Measurements from ENCODE around the gene TMUB2. TPM values are rescaled to one million over a fixed set of nuclear protein-coding genes. Genes with fewer than 3 reads are reported as not detected.

Gene TMUB2
- total RNA-seq, 2 experiments from 2014 or later, result 31.4 to 34.1 TPM

- CTCF ChIA-PET, result interaction anchor here (0.8 to 4.8 kb wide), 12 partner anchors 8 to 152 kb away, joined by 3 to 94 read pairs (median 30); partner anchors contain the start of genes ATXN7L3, FAM171A2, GRN and SLC25A39
- no peaks in the 10 kb centered on the region for H3K9me3 Mint-ChIP-seq (ENCODE audit: low read depth)
- no peak overlapping the region for H3K4me3 Mint-ChIP-seq
- H3K36me3 Mint-ChIP-seq, result peaks cover 64% of the 10 kb centered on the region
- H3K27ac Mint-ChIP-seq, result peak overlapping the region; percentile 56
- ATAC-seq (no peak), DNase-seq (no peak)
- H3K4me1 Mint-ChIP-seq, result peaks cover 51% of the 10 kb centered on the region
- H3K27me3 Mint-ChIP-seq, result no peaks in the 10 kb centered on the region
Observed at GRCh38 chr17:44211281-44212265, 24.8 kb downstream of the TMUB2 start.

GRCh38 chr17:44212507-44213402, 26.0 kb downstream of the TMUB2 start:
- H3K4me3 Mint-ChIP-seq, result no peak overlapping the region
- no peaks in the 10 kb centered on the region for H3K27me3 Mint-ChIP-seq
- ATAC-seq (no peak), DNase-seq (no peak)
- CTCF ChIA-PET, result interaction anchor here (1.7 to 4.8 kb wide), 3 partner anchors 9 to 132 kb away, joined by 7 to 94 read pairs (median 39); partner anchors contain the start of gene GRN
- peaks cover 65% of the 10 kb centered on the region for H3K36me3 Mint-ChIP-seq
- no peaks in the 10 kb centered on the region for H3K9me3 Mint-ChIP-seq (ENCODE audit: low read depth)
- no peak overlapping the region for H3K27ac Mint-ChIP-seq
- peaks cover 57% of the 10 kb centered on the region for H3K4me1 Mint-ChIP-seq

GRCh38 chr17:44213403-44214229, 26.8 kb downstream of the TMUB2 start:
- DNase-seq (no peak), ATAC-seq (no peak)
- no peaks in the 10 kb centered on the region for H3K9me3 Mint-ChIP-seq (ENCODE audit: low read depth)
- H3K27ac Mint-ChIP-seq, result peak overlapping the region; percentile 57
- peaks cover 60% of the 10 kb centered on the region for H3K36me3 Mint-ChIP-seq
- no peak overlapping the region for H3K4me3 Mint-ChIP-seq
- CTCF ChIA-PET, result interaction anchor here (1.1 to 2.3 kb wide), 3 partner anchors 10 to 132 kb away, joined by 3 to 7 read pairs (median 5); partner anchors contain the start of gene GRN
- no peaks in the 10 kb centered on the region for H3K27me3 Mint-ChIP-seq
- peaks cover 53% of the 10 kb centered on the region for H3K4me1 Mint-ChIP-seq

- CTCF ChIA-PET, result interaction anchor here (1.1 to 2.3 kb wide), 2 partner anchors 115 to 131 kb away, joined by 3 to 5 read pairs; partner anchors contain the start of gene GRN
- no peak overlapping the region for H3K4me3 Mint-ChIP-seq
- no peaks in the 10 kb centered on the region for H3K9me3 Mint-ChIP-seq (ENCODE audit: low read depth)
- H3K4me1 Mint-ChIP-seq, result peaks cover 51% of the 10 kb centered on the region
- no peak for DNase-seq
- H3K36me3 Mint-ChIP-seq, result peaks cover 57% of the 10 kb centered on the region
- no peak for ATAC-seq
- no peaks in the 10 kb centered on the region for H3K27me3 Mint-ChIP-seq
- H3K27ac Mint-ChIP-seq, result peak overlapping the region; percentile 57
Observed at GRCh38 chr17:44214230-44214494, 27.4 kb downstream of the TMUB2 start.

- peak overlapping the region; percentile 91 for H3K27ac Mint-ChIP-seq
- H3K27me3 Mint-ChIP-seq, result no peaks in the 10 kb centered on the region
- no peak for ATAC-seq
- CTCF ChIA-PET, result interaction anchor here (2.3 kb wide), 1 partner anchor 131 kb away, joined by 5 read pairs; the partner anchor contains the start of gene GRN
- H3K4me3 Mint-ChIP-seq, result peak overlapping the region; percentile 11
- H3K9me3 Mint-ChIP-seq (ENCODE audit: low read depth), result no peaks in the 10 kb centered on the region
- peaks cover 47% of the 10 kb centered on the region for H3K4me1 Mint-ChIP-seq
- DNase-seq, result no peak
- H3K36me3 Mint-ChIP-seq, result peaks cover 52% of the 10 kb centered on the region
Observed at GRCh38 chr17:44214896-44215295, 28.1 kb downstream of the TMUB2 start.

- no peak for ATAC-seq
- H3K4me1 Mint-ChIP-seq, result peaks cover 39% of the 10 kb centered on the region
- H3K9me3 Mint-ChIP-seq (ENCODE audit: low read depth), result no peaks in the 10 kb centered on the region
- peak overlapping the region; percentile 88 for H3K4me3 Mint-ChIP-seq
- peak overlapping the region; percentile 91 for H3K27ac Mint-ChIP-seq
- DNase-seq, result peak; percentile 68
- peaks cover 48% of the 10 kb centered on the region for H3K36me3 Mint-ChIP-seq
- CTCF ChIA-PET, result interaction anchor here (0.7 to 3.5 kb wide), 11 partner anchors 9 to 139 kb away, joined by 3 to 40 read pairs (median 4); partner anchors contain the start of genes GRN and TMUB2
- no peaks in the 10 kb centered on the region for H3K27me3 Mint-ChIP-seq
Observed at GRCh38 chr17:44216173-44216572, 29.4 kb downstream of the TMUB2 start.

- Mint-ChIP-seq H3K36me3 (peaks cover 45% of the 10 kb centered on the region), H3K9me3 (ENCODE audit: low read depth) (no peaks in the 10 kb centered on the region), H3K27ac (peak overlapping the region; percentile 91), H3K4me1 (peaks cover 36% of the 10 kb centered on the region), H3K27me3 (no peaks in the 10 kb centered on the region), H3K4me3 (peak overlapping the region; percentile 88)
- CTCF ChIA-PET, result interaction anchor here (0.7 to 3.5 kb wide), 11 partner anchors 9 to 139 kb away, joined by 3 to 40 read pairs (median 4); partner anchors contain the start of genes GRN and TMUB2
- no peak for DNase-seq
- ATAC-seq, result no peak
Observed at GRCh38 chr17:44216694-44217093, 29.9 kb downstream of the TMUB2 start.

GRCh38 chr17:44217738-44218343, 31.1 kb downstream of the TMUB2 start:
- no peak for ATAC-seq
- Mint-ChIP-seq H3K36me3 (peaks cover 42% of the 10 kb centered on the region), H3K4me3 (peak overlapping the region; percentile 88), H3K27me3 (no peaks in the 10 kb centered on the region), H3K9me3 (ENCODE audit: low read depth) (no peaks in the 10 kb centered on the region), H3K27ac (peak overlapping the region; percentile 91), H3K4me1 (peaks cover 38% of the 10 kb centered on the region)
- CTCF ChIA-PET, result interaction anchor here (0.6 to 6.3 kb wide), 14 partner anchors 7 to 127 kb away, joined by 3 to 74 read pairs (median 5); partner anchors contain the start of genes GRN, SLC25A39 and TMUB2
- DNase-seq, result no peak

GRCh38 chr17:44218344-44219107, 31.8 kb downstream of the TMUB2 start:
- CTCF ChIA-PET, result interaction anchor here (0.6 to 6.3 kb wide), 12 partner anchors 9 to 126 kb away, joined by 3 to 74 read pairs (median 4); partner anchors contain the start of genes GRN, SLC25A39 and TMUB2
- Mint-ChIP-seq H3K4me3 (peak overlapping the region; percentile 88), H3K4me1 (peaks cover 37% of the 10 kb centered on the region), H3K9me3 (ENCODE audit: low read depth) (no peaks in the 10 kb centered on the region), H3K27ac (peak overlapping the region; percentile 91), H3K36me3 (peaks cover 40% of the 10 kb centered on the region), H3K27me3 (no peaks in the 10 kb centered on the region)
- ATAC-seq (peak; percentile 63), DNase-seq (peak; percentile 90)

GRCh38 chr17:44219108-44219615, 32.4 kb downstream of the TMUB2 start:
- Mint-ChIP-seq H3K36me3 (peaks cover 34% of the 10 kb centered on the region), H3K27me3 (no peaks in the 10 kb centered on the region), H3K27ac (no peak overlapping the region), H3K9me3 (ENCODE audit: low read depth) (no peaks in the 10 kb centered on the region), H3K4me3 (peak overlapping the region; percentile 22), H3K4me1 (peaks cover 33% of the 10 kb centered on the region)
- CTCF ChIA-PET, result interaction anchor here (1.5 to 6.3 kb wide), 7 partner anchors 9 to 112 kb away, joined by 3 to 74 read pairs (median 8); partner anchors contain the start of gene TMUB2
- ATAC-seq (peak; percentile 59), DNase-seq (peak; percentile 82)

GRCh38 chr17:44219616-44220212, 32.9 kb downstream of the TMUB2 start, which contains the start of gene UBTF:
UBTF (minus strand) TSS chr17:44219675; CDS start chr17:44218229, 1,446 bp downstream.
- peak within 1 kb of the TSS; percentile 94 for H3K27ac Mint-ChIP-seq
- H3K36me3 Mint-ChIP-seq, result peaks cover 28% of the 10 kb centered on the region
- no peaks in the 10 kb centered on the region for H3K9me3 Mint-ChIP-seq (ENCODE audit: low read depth)
- H3K4me1 Mint-ChIP-seq, result peaks cover 31% of the 10 kb centered on the region
- H3K27me3 Mint-ChIP-seq, result no peaks in the 10 kb centered on the region
- ATAC-seq, result peak; percentile 8
- CTCF ChIA-PET, result interaction anchor here (0.9 to 6.3 kb wide), 8 partner anchors 10 to 111 kb away, joined by 3 to 74 read pairs (median 8); partner anchors contain the start of genes HDAC5 and TMUB2
- H3K4me3 Mint-ChIP-seq, result peak within 1 kb of the TSS; percentile 90
- DNase-seq, result peak; percentile 73
